Hepatocyte (in vitro differentiated cells): Measurements from ENCODE around the gene IGF2BP3.

Experiments
- EZH2 ChIP-seq: fragments of 200-600 bp; sonication (generic); IDR thresholded peaks from 2 replicates; pipeline ENCODE4 v1.6.1; 2016; ENCODE audit warnings: antibody characterized with exemption, mild to moderate bottlenecking, borderline replicate concordance
- TF ChIP-seq, protein P1 (sequence below): fragments of 200-600 bp; sonication (generic); IDR thresholded peaks from 2 replicates; pipeline ENCODE4 v1.5.1; 2016; ENCODE audit warnings: antibody characterized with exemption, mild to moderate bottlenecking; ENCODE audit not compliant: poor library complexity

DNA sequence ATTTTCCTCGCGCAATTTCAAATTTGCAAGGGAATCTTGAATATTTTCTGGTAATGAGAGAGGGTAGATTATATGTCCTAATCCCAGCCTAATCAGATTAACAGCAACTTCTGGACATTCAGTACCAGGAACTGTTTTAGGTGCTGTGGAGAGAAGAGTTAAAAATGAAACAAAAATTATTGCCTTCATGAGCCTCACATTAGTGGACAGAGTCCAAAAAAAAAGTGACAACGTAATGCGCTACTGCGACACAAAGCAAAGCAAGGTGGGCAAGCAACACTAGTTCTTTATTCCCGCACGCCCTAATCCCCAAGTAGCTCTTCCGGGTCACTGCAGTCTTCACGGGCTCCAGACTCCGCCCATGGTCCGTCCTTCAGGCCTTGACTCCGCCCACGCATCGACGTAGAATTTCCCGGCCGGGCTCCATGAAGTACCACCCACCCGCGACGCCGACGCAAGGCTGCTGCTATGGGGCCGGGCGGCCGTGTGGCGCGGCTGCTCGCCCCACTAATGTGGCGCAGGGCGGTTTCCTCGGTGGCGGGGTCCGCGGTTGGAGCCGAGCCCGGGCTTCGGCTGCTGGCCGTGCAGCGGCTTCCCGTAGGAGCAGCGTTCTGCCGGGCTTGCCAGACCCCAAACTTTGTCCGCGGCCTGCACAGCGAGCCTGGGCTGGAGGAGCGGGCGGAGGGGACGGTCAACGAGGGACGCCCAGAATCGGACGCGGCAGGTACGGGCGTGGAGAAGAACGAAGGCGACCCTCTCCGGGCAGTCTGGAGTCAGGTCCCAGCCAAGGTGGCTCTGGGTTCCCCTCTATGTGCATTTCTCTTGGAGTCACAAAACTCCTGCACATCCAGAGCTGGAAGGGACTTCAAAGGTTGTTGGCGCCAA lies 171.2 kb downstream of the IGF2BP3 start, which contains the start of gene MALSU1:
- TF ChIP-seq, protein P1, sequence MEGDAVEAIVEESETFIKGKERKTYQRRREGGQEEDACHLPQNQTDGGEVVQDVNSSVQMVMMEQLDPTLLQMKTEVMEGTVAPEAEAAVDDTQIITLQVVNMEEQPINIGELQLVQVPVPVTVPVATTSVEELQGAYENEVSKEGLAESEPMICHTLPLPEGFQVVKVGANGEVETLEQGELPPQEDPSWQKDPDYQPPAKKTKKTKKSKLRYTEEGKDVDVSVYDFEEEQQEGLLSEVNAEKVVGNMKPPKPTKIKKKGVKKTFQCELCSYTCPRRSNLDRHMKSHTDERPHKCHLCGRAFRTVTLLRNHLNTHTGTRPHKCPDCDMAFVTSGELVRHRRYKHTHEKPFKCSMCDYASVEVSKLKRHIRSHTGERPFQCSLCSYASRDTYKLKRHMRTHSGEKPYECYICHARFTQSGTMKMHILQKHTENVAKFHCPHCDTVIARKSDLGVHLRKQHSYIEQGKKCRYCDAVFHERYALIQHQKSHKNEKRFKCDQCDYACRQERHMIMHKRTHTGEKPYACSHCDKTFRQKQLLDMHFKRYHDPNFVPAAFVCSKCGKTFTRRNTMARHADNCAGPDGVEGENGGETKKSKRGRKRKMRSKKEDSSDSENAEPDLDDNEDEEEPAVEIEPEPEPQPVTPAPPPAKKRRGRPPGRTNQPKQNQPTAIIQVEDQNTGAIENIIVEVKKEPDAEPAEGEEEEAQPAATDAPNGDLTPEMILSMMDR = no peak
- no peak for TF ChIP-seq EZH2
